ENCODE results near the gene INTS11.

The INTS11 gene

DNA sequence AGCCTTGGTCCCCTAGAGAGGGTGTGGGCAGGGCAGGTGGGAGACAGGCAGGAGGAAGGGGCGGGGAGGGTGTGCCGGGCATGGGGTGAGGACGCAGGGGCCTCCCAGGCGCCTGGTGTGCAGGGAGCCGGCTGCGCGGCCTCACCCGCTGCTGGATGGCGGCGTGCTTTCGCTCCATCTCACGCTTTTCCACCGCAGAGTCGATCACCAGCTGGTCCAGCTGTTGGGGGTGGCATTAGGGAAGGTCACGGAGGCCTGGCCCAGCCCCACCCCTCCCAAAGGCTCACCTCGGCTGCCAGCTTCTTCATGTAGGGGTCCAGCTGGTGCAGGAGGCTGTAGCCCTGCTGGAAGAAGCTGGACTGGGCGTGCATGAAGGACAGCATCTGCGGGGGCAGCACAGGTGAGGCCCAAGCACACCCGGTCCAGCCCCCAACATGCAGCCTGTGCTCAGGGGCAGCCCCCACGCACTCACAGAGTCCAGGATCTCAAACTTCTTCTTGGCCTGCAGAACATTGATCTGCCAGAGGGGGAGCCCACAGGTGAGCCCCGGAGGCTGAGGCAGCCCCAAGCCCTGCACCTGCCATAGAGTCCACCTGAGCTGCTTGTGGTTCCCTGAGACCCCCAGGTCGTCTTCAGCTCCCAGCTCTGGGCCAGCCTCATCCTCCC lies 24.6 kb downstream of the INTS11 start:
- TF ChIP-seq, protein P1, sequence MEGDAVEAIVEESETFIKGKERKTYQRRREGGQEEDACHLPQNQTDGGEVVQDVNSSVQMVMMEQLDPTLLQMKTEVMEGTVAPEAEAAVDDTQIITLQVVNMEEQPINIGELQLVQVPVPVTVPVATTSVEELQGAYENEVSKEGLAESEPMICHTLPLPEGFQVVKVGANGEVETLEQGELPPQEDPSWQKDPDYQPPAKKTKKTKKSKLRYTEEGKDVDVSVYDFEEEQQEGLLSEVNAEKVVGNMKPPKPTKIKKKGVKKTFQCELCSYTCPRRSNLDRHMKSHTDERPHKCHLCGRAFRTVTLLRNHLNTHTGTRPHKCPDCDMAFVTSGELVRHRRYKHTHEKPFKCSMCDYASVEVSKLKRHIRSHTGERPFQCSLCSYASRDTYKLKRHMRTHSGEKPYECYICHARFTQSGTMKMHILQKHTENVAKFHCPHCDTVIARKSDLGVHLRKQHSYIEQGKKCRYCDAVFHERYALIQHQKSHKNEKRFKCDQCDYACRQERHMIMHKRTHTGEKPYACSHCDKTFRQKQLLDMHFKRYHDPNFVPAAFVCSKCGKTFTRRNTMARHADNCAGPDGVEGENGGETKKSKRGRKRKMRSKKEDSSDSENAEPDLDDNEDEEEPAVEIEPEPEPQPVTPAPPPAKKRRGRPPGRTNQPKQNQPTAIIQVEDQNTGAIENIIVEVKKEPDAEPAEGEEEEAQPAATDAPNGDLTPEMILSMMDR (conservative IDR thresholded peaks at IDR 0.05; ENCODE audit: control insufficient read depth, insufficient read depth, low read depth, low read length): peak; percentile 23
- no peak for DNase-seq (ENCODE audit: low read depth)

DNA sequence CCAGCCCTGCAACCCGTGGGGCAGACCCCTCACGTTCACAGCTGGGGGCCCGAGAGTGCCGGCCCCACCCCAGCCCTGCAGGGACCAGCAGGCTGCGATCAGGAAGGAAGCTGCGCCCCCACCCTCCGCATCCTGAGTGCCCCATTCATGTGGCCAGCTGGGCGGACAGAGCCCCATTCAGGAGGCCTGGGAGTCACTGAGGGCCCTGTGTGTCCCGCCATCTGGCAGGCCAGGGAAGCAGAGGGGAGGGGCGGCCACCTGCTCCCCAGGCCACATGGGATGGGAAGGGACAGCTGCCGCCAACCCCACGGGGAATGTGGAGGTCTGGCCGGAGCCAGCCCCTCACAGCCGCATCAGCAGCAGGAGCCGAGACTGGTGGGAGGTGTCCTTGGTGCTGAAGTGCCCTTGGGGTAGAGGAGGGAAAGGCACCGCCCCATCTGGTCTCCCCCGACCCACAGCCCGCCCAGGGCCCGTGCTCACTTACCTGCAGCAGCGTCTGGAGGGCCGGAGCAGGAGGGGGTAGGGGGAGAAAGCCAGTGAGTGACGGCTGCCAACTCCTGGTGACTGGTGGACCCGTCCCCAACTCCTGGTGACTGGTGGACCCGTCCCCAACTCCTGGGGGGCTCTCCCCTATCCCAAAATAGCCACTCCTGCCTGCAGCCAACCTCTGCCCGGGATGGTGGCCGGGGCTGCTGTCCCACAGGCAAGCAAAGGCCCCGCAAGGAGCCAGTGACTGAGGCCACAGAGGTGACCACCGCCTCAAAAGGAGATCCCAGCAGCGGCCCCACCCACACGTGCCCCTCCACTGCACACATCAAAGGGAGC lies 25.4 kb downstream of the INTS11 start:
- DNase-seq (ENCODE audit: low read depth): no peak
- TF ChIP-seq, protein P1 (conservative IDR thresholded peaks at IDR 0.05; ENCODE audit: control insufficient read depth, insufficient read depth, low read depth, low read length): no peak
- H3K4me3 ChIP-seq (ENCODE audit: control insufficient read depth, low read depth, low read length): no peak overlapping the region

More for the DNA sequence above, 24.6 kb downstream of the INTS11 start:
- no peak overlapping the region for H3K4me3 ChIP-seq (ENCODE audit: control insufficient read depth, low read depth, low read length)

DNA sequence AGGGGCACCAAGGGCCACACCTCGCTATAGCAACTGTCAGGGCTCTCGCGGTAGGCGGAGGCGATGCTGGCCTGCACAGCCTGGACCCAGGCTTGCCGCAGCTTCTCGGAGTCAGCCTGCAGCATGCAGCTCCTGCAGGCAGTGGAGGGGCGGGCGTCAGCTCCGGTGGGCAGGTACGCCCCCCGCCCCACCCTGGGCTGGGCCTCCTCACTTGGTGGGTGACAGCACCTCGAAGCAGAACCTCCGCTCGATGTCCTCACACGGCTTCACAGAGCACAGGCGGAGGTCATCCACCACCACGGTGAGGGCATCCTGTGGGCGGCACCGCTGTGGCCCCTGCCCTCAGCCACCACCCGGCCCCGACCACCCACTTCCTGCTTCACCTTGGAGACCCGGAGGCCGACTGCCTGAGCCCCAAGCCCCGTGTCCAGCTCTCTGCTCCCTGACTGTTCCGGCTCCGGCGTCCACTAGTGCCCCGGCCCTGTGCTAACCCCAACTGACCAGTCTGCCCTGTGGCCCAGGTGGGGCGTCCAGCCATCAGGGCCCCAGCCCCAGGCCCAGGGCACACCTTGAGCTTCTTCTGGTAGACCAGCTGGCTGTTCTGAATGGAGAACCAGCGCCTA lies 26.5 kb downstream of the INTS11 start:
- DNase-seq (ENCODE audit: low read depth): no peak
- TF ChIP-seq, protein P1 (conservative IDR thresholded peaks at IDR 0.05; ENCODE audit: control insufficient read depth, insufficient read depth, low read depth, low read length): no peak
- H3K4me3 ChIP-seq (ENCODE audit: control insufficient read depth, low read depth, low read length): no peak overlapping the region

DNA sequence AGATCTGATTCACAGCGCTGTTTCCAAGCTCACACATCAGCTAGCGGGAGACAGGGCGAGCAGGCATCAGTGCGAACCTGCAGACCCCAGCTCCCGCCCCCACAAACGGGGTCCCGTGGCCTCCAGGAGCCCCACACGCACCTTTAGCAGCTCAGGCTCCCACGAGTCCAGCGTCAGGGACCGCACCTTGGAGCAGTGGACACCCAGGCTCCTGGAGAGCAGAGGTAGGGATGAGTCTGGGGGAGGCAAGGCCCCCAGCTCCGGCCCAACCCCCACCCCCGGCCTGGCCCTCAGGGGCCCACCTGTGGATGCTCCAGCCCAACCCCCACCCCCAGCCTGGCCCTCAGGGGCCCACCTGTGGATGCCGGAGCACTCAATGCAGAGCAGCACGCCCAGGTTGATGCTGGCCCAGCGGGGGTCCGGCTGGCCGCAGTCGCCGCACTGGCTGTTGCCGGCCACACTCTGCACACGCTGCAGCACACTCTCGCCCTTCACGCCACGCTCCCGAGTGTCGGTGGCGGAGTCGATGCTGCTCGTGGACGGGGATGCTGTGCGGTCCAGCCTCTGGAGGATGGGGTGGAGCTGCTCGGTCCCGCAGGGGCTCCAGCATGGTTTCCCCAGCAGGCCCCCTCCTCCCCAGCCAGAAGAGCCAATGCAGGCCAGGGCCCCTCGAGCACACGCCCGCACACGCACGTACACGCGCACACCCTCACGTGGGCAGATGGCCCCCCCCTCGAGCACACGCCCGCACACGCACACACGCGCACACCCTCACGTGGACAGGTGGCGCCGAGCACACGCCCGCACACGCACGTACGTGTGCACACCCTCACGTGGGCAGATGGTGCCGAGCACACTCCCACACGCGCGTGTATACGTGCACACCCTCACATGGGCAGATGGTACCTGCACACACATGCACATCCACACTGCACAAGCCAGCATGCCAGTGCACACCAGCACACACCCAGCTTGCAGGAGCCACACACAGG lies 28.1 kb downstream of the INTS11 start:
- DNase-seq (ENCODE audit: low read depth): no peak
- TF ChIP-seq, protein P1 (conservative IDR thresholded peaks at IDR 0.05; ENCODE audit: control insufficient read depth, insufficient read depth, low read depth, low read length): no peak
- H3K4me3 ChIP-seq (ENCODE audit: control insufficient read depth, low read depth, low read length): no peak overlapping the region

DNA sequence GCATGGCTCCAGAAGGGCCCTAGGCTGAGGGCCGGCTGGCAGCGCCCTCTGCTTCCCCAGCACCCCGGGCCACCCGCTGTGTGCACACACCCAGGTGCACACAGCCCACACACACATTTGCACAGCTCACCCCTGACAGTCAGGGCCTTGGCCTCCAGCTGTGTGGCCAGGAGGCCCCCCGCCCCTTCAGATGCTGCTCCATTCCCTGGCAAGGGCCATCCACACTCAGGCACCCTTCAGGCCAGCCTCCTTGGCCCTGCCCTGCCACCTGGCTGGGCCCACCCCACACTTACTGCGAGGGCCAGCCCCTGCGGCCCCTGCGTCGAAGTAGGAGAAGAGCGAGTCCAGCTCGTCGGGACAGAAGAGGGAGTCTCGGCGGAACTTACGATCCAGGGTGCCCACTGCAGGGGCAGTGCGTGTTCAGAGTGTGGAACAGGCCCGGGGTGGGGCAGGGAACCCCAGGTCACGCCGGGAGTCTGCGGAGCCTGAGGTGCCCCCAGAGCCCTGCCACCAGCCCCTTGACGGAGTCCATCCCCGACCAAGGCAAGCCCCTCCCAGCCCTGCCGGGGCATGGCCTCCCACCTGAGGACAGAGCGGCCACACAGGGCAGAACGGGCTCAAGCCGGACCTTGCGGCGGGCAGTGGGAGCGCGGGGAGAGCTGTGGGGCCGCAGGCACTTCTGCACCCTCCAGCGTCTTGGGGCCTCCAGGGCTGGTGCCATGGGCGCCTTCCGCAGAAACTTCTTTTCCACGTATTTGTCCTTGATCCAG lies 29.1 kb downstream of the INTS11 start:
- TF ChIP-seq, protein P1 (conservative IDR thresholded peaks at IDR 0.05; ENCODE audit: control insufficient read depth, insufficient read depth, low read depth, low read length): no peak
- no peak overlapping the region for H3K4me3 ChIP-seq (ENCODE audit: control insufficient read depth, low read depth, low read length)
- DNase-seq (ENCODE audit: low read depth): no peak

All from fibroblast of mammary gland (primary cell).